ENCODE results near the gene HIF3A.

DNA sequence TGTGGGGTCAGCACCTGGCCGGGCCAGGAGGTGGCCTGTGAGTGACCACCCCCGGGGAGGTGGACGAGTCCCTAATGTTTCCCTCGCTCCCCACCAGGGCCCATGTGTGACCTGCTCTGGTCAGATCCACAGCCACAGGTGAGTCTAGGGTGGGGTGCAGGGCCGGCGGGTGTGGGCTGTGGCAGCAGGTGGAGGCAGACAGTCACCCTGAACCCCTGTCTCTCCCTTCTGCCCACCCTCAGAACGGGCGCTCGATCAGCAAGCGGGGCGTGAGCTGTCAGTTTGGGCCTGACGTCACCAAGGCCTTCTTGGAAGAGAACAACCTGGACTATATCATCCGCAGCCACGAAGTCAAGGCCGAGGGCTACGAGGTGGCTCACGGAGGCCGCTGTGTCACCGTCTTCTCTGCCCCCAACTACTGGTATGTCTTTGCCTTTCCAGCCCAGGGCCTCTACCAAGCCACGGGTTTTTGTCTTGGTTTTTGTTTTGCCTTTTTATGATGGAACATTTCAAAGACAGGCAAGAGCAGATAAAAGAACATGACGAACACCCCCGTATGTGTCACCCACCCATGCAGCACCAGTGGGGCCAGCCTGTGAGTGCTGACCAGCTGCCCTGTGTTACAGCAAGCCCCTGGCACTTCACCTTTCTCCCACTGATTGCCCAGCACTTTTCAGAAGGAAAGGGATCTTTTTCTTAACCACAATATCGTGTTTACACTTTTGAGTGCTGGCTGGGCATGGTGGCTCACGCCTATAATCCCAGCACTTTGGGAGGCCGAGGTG is 91.7 kb downstream of the HIF3A start:
- TF ChIP-seq, protein P1, sequence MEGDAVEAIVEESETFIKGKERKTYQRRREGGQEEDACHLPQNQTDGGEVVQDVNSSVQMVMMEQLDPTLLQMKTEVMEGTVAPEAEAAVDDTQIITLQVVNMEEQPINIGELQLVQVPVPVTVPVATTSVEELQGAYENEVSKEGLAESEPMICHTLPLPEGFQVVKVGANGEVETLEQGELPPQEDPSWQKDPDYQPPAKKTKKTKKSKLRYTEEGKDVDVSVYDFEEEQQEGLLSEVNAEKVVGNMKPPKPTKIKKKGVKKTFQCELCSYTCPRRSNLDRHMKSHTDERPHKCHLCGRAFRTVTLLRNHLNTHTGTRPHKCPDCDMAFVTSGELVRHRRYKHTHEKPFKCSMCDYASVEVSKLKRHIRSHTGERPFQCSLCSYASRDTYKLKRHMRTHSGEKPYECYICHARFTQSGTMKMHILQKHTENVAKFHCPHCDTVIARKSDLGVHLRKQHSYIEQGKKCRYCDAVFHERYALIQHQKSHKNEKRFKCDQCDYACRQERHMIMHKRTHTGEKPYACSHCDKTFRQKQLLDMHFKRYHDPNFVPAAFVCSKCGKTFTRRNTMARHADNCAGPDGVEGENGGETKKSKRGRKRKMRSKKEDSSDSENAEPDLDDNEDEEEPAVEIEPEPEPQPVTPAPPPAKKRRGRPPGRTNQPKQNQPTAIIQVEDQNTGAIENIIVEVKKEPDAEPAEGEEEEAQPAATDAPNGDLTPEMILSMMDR (IDR thresholded peaks at IDR 0.05 in 2 of 3, conservative IDR thresholded peaks at IDR 0.05 in 1 of 3; ENCODE audit: borderline replicate concordance in 1 of 3, insufficient read depth in 1 of 3, low read depth in 2 of 3, low read length in 2 of 3): no peak
- TF ChIP-seq MAX (IDR thresholded peaks at IDR 0.05) (no peak), EZH2 (IDR thresholded peaks at IDR 0.05) (no peak), YY1 (IDR thresholded peaks at IDR 0.05; ENCODE audit: extremely low read depth, insufficient replicate concordance, low read depth, low read length) (no peak), RAD21 (IDR thresholded peaks at IDR 0.05; ENCODE audit: low read depth) (no peak), SIN3A (IDR thresholded peaks at IDR 0.05; ENCODE audit: low read depth) (no peak), SP1 (IDR thresholded peaks at IDR 0.05; ENCODE audit: low read depth) (no peak), CEBPB (IDR thresholded peaks at IDR 0.05; ENCODE audit: low read depth) (no peak), POLR2AphosphoS5 (IDR thresholded peaks at IDR 0.05; ENCODE audit: low read depth, low read length) (no peak), POLR2A (IDR thresholded peaks at IDR 0.05; ENCODE audit: borderline replicate concordance, extremely low read depth, insufficient read depth, insufficient read length) (no peak), EGR1 (IDR thresholded peaks at IDR 0.05; ENCODE audit: low read depth) (no peak), JUND (IDR thresholded peaks at IDR 0.05) (no peak), FOSL1 (IDR thresholded peaks at IDR 0.05; ENCODE audit: low read depth) (no peak), ZNF274 (IDR thresholded peaks at IDR 0.05; ENCODE audit: low read depth, low read length) (no peak)

Data from HCT116 (cell line).